GM18873 (cell line): ENCODE measurements around the gene CD6.

ENCODE experiments used
- ATAC-seq: cut with Tn5 transposase; IDR thresholded peaks from one replicate; pipeline ENCODE4 v1.9.1; 2021; ENCODE audit warnings: mild to moderate bottlenecking, moderate library complexity, moderate number of reproducible peaks; ENCODE audit not compliant: unreplicated experiment, low FRiP score

Gene CD6

DNA sequence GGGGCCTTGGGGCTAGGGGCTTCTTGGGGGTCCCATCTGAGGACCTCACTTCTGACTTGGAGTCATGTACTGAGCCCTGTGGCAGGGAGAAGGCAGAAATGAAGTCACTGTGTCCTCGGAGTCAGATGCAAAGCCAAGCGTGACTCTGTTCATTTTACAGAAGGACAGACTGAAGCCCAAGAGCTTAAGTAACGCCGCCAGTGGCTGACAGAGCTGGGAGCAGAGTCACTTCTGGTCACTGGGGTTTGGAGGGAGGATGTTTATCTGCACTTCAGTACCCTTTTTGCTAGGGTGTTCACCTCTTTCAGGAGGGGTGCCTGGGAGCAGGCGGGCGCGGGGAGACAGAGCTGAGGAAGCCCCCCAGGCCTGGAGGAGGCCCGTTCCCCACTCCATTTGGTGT is 10.7 kb downstream of the CD6 start:
- no peak for ATAC-seq

- no peak for ATAC-seq
Measured at GRCh38 chr11:60984149-60984548, 12.7 kb downstream of the CD6 start.

GRCh38 chr11:60984636-60985035 is 13.2 kb downstream of the CD6 start:
- ATAC-seq: no peak

DNA sequence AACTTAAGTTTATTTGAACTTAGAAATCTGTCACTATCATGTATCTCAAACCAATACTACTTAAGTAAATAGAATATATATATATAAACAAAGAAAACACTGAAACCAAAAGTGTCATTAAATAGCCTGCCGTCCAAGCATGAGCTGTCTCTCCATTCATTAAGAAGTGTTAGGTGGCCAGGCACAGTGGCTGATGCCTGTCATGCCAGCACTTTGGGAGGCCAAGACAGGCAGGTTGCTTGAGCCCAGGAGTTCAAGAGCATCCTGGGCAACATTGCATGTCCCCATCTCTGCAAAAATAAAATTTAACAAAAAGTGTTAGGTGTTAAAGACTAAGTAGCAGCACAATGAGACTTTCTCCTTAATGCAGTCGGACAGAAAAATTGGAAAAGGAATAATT is 14.0 kb downstream of the CD6 start:
- no peak for ATAC-seq

DNA sequence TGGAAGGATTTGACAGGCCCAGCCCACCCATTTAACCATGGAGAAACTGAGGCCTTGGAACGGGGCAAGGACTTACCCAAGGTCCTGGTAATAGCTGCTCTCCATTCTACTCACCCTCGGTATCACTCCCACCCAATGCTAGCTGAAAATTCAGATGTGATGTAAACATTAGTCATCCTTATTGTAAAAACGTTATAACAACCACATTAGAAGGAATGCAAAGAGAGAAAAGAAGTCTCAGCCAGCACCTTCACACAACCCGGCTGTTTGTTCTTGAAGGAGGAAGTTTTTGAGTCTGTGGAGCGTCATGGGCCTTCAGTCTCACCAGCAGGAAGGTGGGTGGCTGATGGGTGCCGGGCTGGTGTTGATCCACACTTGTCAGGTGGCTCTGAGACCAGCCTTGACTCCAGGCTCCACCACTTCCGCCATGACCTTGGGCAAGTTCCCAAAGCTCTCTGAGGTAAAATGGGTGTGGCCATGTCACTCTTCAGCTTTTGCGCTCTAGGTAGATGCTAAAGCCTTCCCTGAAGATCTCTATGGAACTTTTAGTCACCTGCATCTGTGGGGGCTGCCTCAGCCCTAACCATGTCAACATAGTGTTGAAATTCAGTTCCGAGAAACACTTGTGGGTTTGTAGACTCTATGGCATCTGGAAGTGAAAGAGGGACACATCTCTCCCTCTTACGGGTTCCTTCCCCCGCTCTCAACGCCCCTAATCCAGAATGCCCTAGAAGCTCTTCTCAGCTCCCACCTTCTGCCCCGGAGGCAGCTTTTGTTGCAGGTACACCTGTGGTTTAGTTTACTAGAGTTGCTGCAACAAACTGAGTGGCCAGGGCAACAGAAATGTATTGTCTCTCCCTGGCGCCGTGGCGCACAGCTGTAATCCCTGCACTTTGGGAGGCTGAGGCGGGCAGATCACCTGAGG is 14.8 kb downstream of the CD6 start:
- no peak for ATAC-seq

DNA sequence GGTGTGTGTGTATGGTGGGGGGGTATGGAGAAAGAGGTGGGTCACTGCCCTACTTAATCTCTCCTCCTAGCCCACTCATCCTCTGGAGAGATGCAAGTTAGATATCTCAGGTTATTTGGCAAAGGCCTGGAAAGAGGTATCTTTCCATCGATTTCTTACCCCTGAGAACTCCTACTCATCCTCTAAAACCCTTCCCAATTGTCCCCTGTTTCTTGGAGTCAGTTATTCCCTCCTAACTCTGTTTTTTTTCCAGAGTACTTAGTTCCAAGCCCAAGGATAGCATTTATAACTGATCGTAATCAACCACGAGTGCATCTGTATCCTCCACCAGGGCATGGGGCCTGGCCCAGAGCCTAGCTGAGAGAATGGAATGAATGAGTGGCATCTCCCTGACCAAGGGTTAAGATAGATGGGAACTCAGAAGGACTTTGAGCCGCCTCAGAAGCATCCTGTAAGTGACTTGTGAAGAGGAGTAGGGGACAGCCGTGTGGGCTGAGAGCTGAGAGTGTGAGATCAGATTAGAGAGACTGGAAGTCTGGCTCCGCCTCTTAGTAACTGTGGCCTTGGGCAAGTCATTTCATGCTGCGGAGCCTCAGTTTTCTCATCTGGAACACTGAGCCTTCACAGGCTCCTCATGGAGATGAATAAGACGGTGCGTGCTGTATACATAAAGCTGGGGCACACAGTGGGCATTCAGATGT is 16.2 kb downstream of the CD6 start:
- ATAC-seq: no peak

DNA sequence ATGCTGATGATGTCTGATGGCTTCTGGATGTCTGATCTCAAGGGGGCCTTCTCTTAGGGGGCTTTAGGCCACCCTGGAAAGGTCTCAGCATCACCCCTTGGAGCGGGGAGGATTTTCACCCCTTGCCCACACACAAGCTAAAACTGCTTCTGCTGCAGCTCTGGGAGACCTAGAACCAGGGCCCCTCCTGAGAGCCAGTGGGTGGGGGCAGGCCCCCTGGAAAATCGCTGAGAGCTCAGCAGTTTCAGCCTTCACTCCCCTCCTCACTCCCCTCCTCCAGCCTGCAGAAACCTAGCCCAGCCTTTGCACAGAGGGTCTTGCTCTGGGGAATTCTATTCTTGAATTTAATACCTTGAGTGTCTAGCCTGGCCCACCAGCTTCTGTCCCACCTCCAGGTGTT is 17.2 kb downstream of the CD6 start:
- no peak for ATAC-seq

DNA sequence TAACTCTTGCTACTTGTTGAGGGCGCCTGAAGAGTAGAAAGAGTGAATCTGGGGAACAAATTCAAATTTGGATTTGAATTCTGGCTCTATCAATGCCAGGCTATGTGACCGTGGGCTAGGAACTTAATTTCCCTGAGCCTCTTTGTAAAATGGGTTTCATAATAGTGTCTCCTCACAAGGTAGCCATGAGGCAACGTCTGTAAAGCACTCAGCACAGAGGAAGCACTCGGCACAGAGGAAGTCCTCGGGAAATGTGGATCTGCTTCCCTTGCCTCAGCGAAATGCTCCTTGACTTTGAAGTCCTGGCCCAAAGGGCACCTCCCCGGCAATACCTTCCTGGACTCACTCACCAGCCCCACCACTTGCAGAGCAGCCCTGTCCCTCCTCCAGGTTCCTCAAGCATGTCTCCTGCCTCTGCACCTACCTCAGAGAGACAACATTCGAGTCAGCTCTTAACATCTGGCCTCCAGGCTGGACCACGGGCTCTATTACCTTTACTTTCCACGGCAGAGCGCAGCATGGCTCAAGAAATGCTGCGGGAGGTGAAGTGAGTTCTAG is 17.7 kb downstream of the CD6 start:
- no peak for ATAC-seq

- ATAC-seq: no peak
Measured at GRCh38 chr11:60991457-60991856, 20.0 kb downstream of the CD6 start.

DNA sequence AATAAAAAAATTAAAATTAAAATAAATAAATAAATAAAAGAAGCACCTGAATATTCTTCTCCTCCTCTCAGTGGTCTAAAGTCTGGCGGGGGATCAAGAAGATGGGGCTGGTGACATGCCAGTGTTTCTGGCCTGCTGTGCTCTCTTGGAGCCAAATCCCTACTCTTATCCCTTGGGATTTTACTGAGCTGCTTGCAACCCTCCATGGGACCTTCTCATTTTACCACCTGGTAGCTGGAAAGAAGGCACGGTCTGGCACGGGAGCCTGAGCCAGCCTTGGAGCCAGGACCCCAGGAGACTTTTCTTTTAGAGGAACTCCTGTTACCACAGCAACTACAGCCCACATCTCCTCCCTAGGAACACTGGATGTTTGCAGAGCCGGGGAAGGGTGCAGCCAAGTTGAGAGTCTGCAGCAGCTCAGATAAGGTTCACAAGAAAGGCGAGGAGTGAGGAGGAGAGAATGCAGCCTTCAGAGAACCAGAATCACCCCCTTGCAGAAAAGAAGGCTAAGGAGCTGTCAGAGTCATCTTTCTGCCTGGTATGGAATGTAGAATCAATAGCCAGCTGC is 21.4 kb downstream of the CD6 start:
- ATAC-seq: no peak

GRCh38 chr11:60993615-60994014 is 22.1 kb downstream of the CD6 start:
- ATAC-seq: no peak

DNA sequence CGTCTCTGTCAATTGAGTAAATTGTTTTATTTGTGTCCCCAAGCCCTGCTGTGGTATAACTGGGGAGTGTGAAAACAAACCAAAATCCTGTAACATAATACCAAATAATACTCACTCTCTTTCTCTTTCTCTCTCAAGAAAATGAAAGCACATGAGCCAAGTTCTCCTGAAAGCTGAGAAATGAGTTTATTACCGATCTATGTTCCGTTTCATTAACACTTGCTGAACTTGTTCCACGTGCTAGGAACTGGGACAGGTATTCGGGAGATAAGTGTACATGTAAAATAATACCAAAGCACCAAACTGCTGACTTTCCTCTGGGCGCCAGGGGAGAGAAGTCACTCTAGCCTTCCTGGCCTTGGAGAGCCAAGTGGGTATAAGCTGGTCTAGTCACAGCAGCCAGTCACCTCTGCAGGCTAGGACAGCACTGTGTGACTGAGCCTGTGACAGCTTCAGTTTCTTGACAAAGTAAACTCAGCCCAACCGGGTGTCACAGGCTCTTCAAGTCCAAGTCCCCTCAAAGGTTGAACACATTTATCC is 23.1 kb downstream of the CD6 start:
- ATAC-seq: no peak

DNA sequence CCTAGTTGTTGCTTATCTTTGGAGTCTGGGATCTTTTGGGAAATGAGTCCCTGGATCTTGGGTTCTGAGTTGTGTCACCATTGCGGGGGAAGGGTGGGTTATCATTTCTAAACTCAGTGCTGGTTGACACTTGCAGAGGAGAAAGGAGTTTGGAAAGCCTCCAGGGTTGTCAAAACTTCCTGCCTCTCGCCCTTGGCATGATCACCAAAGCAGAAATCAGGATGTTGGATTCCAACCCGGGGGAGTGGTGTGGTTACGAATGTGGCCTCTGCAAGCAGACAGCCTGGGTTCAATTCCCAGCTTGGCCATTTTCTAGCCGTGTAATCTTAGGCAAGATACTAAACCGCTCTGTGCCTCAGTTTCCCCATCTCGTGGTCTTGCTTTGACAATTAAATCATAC is 24.3 kb downstream of the CD6 start:
- ATAC-seq: no peak

DNA sequence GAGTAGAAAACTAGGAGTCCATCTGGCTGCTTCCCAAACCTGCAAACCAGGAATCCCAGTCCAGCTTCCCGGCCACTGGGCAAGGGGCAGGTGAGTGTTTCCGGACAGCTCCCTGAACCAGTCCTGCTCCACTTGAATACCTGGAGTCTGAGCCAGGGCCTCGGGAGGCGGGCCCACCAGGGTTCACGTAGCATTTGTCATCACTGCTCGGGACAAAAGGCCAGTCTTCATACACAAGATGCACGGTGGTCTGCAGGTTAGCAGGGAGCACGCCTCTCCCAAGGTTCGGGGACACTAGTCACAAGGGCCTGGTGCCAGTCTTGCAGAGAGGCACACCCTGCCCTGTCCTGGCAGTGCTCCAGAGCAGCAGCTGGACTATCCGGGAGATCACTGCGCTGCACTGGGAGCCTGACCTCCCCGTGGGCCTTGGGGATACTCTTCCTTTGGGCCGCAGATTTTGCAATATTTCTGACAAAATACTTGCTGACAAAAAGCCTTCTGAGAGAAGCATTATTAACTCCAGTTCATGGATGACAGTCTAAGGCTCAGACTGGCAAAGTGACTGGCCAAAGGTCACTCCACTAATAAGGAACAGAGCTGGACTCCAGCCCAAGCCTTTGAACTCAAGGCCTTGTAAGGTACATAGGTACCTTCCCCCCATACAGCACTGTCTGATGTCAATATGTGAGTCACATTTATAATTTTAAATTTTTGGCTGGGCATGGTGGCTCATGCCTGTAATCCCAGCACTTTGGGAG is 25.1 kb downstream of the CD6 start:
- ATAC-seq: no peak

DNA sequence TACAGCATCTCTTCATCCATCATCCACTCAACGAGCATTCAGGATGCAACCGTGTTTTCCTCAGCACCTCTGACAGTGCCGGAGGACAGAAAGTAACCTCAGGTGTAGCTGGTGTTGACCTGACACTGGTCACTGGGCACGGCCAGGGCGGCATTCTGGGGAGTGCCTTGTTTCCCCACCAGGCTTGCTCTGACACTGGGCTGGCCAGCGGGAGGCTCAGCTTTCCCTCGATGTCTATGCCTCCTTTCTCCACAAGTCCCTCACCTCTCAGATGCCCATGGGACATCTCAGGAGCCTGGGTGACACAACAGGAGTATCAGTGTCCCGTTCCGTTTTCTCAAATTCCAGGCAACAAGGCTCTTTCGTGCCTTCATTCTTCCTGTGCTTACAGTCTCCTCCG is 28.9 kb downstream of the CD6 start:
- no peak for ATAC-seq

- ATAC-seq: no peak
Measured at GRCh38 chr11:61001931-61002330, 30.5 kb downstream of the CD6 start.

DNA sequence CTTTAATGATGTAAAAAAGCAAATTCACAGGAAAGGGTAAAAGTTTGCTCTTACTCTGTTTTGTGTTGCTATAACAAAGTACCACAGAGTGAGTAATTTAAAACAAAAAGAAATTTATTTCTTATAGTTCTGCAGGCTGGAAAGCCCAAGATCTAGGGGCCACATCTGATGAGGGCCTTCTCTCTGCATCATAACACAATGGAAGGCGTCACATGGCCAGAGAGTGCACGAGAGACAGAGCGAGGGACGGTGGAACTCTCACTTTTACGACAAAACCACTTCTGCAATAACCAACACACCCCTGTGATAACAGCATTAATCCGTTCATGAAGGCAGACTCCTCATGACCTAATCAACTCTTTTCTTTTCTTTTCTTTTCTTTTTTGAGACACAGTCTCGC is 31.1 kb downstream of the CD6 start:
- ATAC-seq: no peak

DNA sequence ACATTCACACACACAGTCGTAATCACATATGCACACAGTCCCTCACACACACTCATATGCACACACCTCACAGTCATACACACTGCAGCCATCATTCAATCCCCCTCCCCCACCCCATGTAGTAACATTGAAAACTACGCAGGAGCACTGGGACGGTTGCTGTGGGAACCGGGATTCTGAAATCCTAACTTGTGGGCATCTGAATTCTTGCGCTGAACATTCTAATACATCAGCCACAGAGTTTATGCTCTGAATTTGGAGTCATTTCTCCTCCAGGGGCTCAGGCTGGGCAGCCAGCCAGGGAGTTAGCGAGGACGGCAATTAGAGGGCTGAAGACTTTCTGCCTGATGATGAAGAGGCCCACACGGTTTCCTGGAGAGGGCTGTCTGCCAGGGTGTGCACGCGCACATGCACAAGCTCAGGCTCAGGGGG is 32.7 kb downstream of the CD6 start:
- no peak for ATAC-seq

GRCh38 chr11:61004761-61005181 is 33.3 kb downstream of the CD6 start:
- ATAC-seq: no peak

DNA sequence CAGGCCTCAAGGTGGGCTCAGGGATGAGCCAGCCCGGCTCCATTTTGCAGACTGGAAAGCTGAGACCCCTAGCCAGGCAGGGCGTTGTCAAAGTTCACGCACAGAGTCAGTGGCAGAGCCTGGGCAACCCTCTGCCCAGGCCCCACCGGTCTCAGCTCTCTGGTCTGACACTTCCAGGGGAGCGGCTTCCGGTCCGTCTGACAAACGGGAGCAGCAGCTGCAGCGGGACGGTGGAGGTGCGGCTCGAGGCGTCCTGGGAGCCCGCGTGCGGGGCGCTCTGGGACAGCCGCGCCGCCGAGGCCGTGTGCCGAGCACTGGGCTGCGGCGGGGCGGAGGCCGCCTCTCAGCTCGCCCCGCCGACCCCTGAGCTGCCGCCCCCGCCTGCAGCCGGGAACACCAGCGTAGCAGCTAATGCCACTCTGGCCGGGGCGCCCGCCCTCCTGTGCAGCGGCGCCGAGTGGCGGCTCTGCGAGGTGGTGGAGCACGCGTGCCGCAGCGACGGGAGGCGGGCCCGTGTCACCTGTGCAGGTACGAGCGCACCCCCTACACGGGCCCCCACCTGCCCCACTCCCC is 36.0 kb downstream of the CD6 start:
- ATAC-seq: no peak
